ENCODE data around the gene ABI1. TPM values are rescaled to one million over a fixed set of nuclear protein-coding genes. Genes with fewer than 3 reads are reported as not detected.

ABI1 gene
- total and polyA plus RNA-seq, 3 donors from 2014 or later = 34.6 to 67.6 (median 48.0) TPM

- WGBS, 2 donors = 13 to 19% methylated on average over 11 of the region's 11 CpGs
- Histone ChIP-seq H3K27ac (peak overlapping the region; percentile 87 to 94), H3K4me1 (peaks cover 8% of the 10 kb centered on the region), H3K36me3 (ENCODE audit: low read depth, missing control alignments) (no peaks in the 10 kb centered on the region), H3K27me3 (no peaks in the 10 kb centered on the region), H3K9me3 (no peaks in the 10 kb centered on the region), H3K4me3 (peak overlapping the region; percentile 75 to 96)
- TF ChIP-seq POLR2A (IDR thresholded peaks at IDR 0.05) = no peak
- intact Hi-C loops (cut with DNase I; ENCODE audit: low total_unique reads) = no loop called here
- DNase-seq = no peak
These were observed 164.0 kb downstream of the ABI1 start for GRCh38 chr10:26696786-26697162.

Small RNA genes within 50 kb of the gene (small RNA-seq; reads per million reads assigned to genes)
- gene RF00191 (0 reads per million in 2 donors), gene RNU6-946P (0 reads per million in 2 donors)

Other genes with a start within 250 kb of the ABI1 start
- gene PDSS1, start 163.3 kb downstream of the ABI1 start, total RNA-seq = 1 to 10 TPM; 8.9 to 9.6 TPM
- gene PDSS1, start 163.3 kb downstream of the ABI1 start, polyA plus RNA-seq (ENCODE audit: insufficient read depth, low read depth, low replicate concordance) = 10.1 TPM
- gene ANKRD26, start 239.5 kb upstream of the ABI1 start, total RNA-seq = 10 to 100 TPM; 13.8 to 17.6 TPM
- 1.1 TPM for gene ANKRD26, start 239.5 kb upstream of the ABI1 start, polyA plus RNA-seq (ENCODE audit: insufficient read depth, low read depth, low replicate concordance)

All from testis (tissue), 3 donors.